ENCODE results near the gene LAMA5. TPM values are rescaled to one million over a fixed set of nuclear protein-coding genes. Genes with fewer than 3 reads are reported as not detected.

The LAMA5 gene
- total and polyA plus RNA-seq, 4 donors, result 116 to 315 (median 244) TPM

GRCh38 chr20:62350098-62350628 is 16.9 kb downstream of the LAMA5 start:
- Histone ChIP-seq H3K9me3 (ENCODE audit: control insufficient read depth in 4 of 4, insufficient read depth in 3 of 4, low read length in 3 of 4) (no peaks in the 10 kb centered on the region), H3K27ac (ENCODE audit: low read depth in 1 of 2, low read length in 1 of 2) (peak overlapping the region in 1 of 2 donors; percentile 84), H3K9ac (ENCODE audit: insufficient read depth in 1 of 2, low read length in 2 of 2) (no peak overlapping the region), H3K4me1 (ENCODE audit: control insufficient read depth in 5 of 5, insufficient read depth in 5 of 5, low read length in 5 of 5) (peaks cover 0 to 9% (median 6%) of the 10 kb centered on the region in 5 donors), H3K36me3 (ENCODE audit: control insufficient read depth in 4 of 4, insufficient read depth in 4 of 4, low read length in 4 of 4) (peaks cover 0 to 55% (median 4%) of the 10 kb centered on the region in 4 donors), H3K4me3 (no peak overlapping the region), H3K27me3 (ENCODE audit: control insufficient read depth in 3 of 3, insufficient read depth in 3 of 3, low read length in 2 of 3) (no peaks in the 10 kb centered on the region)
- TF ChIP-seq, protein P1, sequence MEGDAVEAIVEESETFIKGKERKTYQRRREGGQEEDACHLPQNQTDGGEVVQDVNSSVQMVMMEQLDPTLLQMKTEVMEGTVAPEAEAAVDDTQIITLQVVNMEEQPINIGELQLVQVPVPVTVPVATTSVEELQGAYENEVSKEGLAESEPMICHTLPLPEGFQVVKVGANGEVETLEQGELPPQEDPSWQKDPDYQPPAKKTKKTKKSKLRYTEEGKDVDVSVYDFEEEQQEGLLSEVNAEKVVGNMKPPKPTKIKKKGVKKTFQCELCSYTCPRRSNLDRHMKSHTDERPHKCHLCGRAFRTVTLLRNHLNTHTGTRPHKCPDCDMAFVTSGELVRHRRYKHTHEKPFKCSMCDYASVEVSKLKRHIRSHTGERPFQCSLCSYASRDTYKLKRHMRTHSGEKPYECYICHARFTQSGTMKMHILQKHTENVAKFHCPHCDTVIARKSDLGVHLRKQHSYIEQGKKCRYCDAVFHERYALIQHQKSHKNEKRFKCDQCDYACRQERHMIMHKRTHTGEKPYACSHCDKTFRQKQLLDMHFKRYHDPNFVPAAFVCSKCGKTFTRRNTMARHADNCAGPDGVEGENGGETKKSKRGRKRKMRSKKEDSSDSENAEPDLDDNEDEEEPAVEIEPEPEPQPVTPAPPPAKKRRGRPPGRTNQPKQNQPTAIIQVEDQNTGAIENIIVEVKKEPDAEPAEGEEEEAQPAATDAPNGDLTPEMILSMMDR (IDR thresholded peaks at IDR 0.05; ENCODE audit: control extremely low read depth, extremely low read depth), result no peak
- DNase-seq (peak; percentile 47 to 69 (median 61)), ATAC-seq (ENCODE audit: insufficient read depth, low FRiP score) (peak; percentile 63)
- 71 to 85% methylated on average over 16 of the region's 16 CpGs for WGBS, 2 donors

GRCh38 chr20:62349556-62350097 is 17.5 kb downstream of the LAMA5 start:
- WGBS, 2 donors, result 79 to 86% methylated on average over 7 of the region's 7 CpGs
- DNase-seq, result no peak
- Histone ChIP-seq H3K36me3 (ENCODE audit: control insufficient read depth in 4 of 4, insufficient read depth in 4 of 4, low read length in 4 of 4) (peaks cover 0 to 55% (median 5%) of the 10 kb centered on the region in 4 donors), H3K27ac (ENCODE audit: low read depth in 1 of 2, low read length in 1 of 2) (peak overlapping the region in 1 of 2 donors; percentile 84), H3K4me3 (no peak overlapping the region), H3K4me1 (ENCODE audit: control insufficient read depth in 5 of 5, insufficient read depth in 5 of 5, low read length in 5 of 5) (peaks cover 0 to 5% (median under 1%) of the 10 kb centered on the region in 5 donors), H3K9me3 (ENCODE audit: control insufficient read depth in 4 of 4, insufficient read depth in 3 of 4, low read length in 3 of 4) (no peaks in the 10 kb centered on the region), H3K9ac (ENCODE audit: insufficient read depth in 1 of 2, low read length in 2 of 2) (no peak overlapping the region), H3K27me3 (ENCODE audit: control insufficient read depth in 3 of 3, insufficient read depth in 3 of 3, low read length in 2 of 3) (no peaks in the 10 kb centered on the region)
- no peak for ATAC-seq (ENCODE audit: insufficient read depth, low FRiP score)
- TF ChIP-seq, protein P1 (IDR thresholded peaks at IDR 0.05; ENCODE audit: control extremely low read depth, extremely low read depth), result no peak

DNA sequence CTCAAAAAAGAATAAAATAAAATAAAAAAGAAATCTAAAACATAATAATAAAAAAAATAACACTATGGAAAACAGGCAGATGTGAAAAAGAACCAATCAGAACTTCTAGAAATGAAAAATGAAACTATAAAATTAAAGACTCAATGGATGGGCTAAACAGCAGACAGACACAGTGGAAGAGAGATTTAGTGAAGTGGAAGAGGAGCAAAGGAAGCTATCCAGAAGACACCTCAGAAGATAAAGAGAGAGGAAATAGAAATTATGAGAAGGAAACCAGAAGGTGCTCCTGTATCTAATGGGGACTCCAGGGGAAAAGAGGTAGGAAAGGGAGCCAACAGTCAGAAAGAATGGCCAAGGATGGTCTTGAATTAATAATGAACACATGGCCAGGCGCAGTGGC is 18.5 kb downstream of the LAMA5 start:
- no peak overlapping the region for H3K4me3 ChIP-seq
- peaks cover 0 to 53% (median 5%) of the 10 kb centered on the region in 4 donors for H3K36me3 ChIP-seq (ENCODE audit: control insufficient read depth in 4 of 4, insufficient read depth in 4 of 4, low read length in 4 of 4)
- H3K27ac ChIP-seq (ENCODE audit: low read depth in 1 of 2, low read length in 1 of 2), result no peak overlapping the region
- H3K27me3 ChIP-seq (ENCODE audit: control insufficient read depth in 3 of 3, insufficient read depth in 3 of 3, low read length in 2 of 3), result no peaks in the 10 kb centered on the region
- no peaks in the 10 kb centered on the region for H3K9me3 ChIP-seq (ENCODE audit: control insufficient read depth in 4 of 4, insufficient read depth in 3 of 4, low read length in 3 of 4)
- 97 to 100% methylated on average over 1 of the region's 1 CpG for WGBS, 2 donors
- no peak overlapping the region for H3K9ac ChIP-seq (ENCODE audit: insufficient read depth in 1 of 2, low read length in 2 of 2)
- DNase-seq, result no peak
- no peak for ATAC-seq (ENCODE audit: insufficient read depth, low FRiP score)
- peaks cover 0 to 2% (median 0%) of the 10 kb centered on the region in 5 donors for H3K4me1 ChIP-seq (ENCODE audit: control insufficient read depth in 5 of 5, insufficient read depth in 5 of 5, low read length in 5 of 5)
- TF ChIP-seq, protein P1 (IDR thresholded peaks at IDR 0.05; ENCODE audit: control extremely low read depth, extremely low read depth), result no peak
